ENCODE measurements around the gene SPOPL. TPM values are rescaled to one million over a fixed set of nuclear protein-coding genes. Genes with fewer than 3 reads are reported as not detected.

The SPOPL gene
- total RNA-seq, 1 experiment from 2014 or later = 13.6 TPM

DNA sequence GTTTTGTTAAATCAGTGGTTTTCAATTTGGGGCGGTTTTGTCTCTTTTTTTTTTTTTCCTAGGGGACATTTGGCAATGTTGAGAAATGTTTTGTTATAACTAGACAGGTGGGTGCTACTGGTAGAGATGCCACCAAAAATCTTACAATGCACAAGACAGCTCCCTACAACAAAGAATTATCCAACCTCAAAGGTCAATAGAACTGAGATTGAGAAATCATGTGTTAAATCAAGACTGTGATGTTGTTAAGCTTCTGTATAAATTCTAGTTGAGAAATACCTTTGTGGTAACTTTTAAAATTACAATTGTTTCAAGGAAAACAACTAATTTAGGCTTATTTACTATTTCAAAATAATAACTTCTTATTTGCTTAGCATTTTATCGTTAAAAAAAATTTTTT, 9.4 kb upstream of the SPOPL start:
- no peaks in the 10 kb centered on the region for H4K20me1 ChIP-seq (ENCODE audit: control insufficient read depth, insufficient read depth, insufficient read length)
- H3K36me3 Mint-ChIP-seq (ENCODE audit: insufficient read depth in 1 of 3, low read depth in 3 of 3) = peaks cover 0 to 5% (median 1%) of the 10 kb centered on the region in 3 experiments; a peak in 1 of 7 replicates
- no peak overlapping the region for H3T11ph ChIP-seq (ENCODE audit: low read length)
- H3K27ac ChIP-seq (ENCODE audit: insufficient read length, low read depth, low read length) = no peak overlapping the region
- no peak overlapping the region for H2AK5ac ChIP-seq (ENCODE audit: insufficient read length, low read length)
- H3K23ac ChIP-seq (ENCODE audit: insufficient read length, low read depth, low read length) = no peak overlapping the region
- no peaks in the 10 kb centered on the region for H3K9me3 ChIP-seq (ENCODE audit: control insufficient read depth, low read depth, low read length)
- H3K4me1 Mint-ChIP-seq = peaks cover 23 to 24% of the 10 kb centered on the region in 2 experiments
- no peak overlapping the region for H3K56ac ChIP-seq (ENCODE audit: insufficient read length, low read depth, low read length)
- H3K9me3 Mint-ChIP-seq = no peaks in the 10 kb centered on the region
- no peak overlapping the region for H3K9ac ChIP-seq (ENCODE audit: extremely low read depth, insufficient read length, low read length)
- H3K79me1 ChIP-seq (ENCODE audit: insufficient read depth, low read depth, low read length, poor library complexity, severe bottlenecking) = no peaks in the 10 kb centered on the region
- H3K4ac ChIP-seq (ENCODE audit: low read depth, low read length) = no peak overlapping the region
- TF ChIP-seq, protein P1, sequence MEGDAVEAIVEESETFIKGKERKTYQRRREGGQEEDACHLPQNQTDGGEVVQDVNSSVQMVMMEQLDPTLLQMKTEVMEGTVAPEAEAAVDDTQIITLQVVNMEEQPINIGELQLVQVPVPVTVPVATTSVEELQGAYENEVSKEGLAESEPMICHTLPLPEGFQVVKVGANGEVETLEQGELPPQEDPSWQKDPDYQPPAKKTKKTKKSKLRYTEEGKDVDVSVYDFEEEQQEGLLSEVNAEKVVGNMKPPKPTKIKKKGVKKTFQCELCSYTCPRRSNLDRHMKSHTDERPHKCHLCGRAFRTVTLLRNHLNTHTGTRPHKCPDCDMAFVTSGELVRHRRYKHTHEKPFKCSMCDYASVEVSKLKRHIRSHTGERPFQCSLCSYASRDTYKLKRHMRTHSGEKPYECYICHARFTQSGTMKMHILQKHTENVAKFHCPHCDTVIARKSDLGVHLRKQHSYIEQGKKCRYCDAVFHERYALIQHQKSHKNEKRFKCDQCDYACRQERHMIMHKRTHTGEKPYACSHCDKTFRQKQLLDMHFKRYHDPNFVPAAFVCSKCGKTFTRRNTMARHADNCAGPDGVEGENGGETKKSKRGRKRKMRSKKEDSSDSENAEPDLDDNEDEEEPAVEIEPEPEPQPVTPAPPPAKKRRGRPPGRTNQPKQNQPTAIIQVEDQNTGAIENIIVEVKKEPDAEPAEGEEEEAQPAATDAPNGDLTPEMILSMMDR (conservative IDR thresholded peaks at IDR 0.05) = no peak
- H3K4me1 ChIP-seq (ENCODE audit: insufficient read depth, low read length) = no peaks in the 10 kb centered on the region
- no peaks in the 10 kb centered on the region; the same call in 1 of the 2 replicates for H3K27me3 ChIP-seq (ENCODE audit: insufficient read depth, low read length)
- no peak overlapping the region for H3K18ac ChIP-seq (ENCODE audit: insufficient read length, low read depth, low read length)
- H3K23me2 ChIP-seq (ENCODE audit: insufficient read length, low read depth, low read length, poor library complexity, severe bottlenecking) = no peaks in the 10 kb centered on the region
- H3K4me2 ChIP-seq (ENCODE audit: insufficient read depth, insufficient read length, low read length) = no peak overlapping the region
- no peak overlapping the region for H2AFZ ChIP-seq (ENCODE audit: low read length)
- H2BK5ac ChIP-seq (ENCODE audit: insufficient read length, low read length) = no peak overlapping the region
- no peak overlapping the region for H2BK12ac ChIP-seq (ENCODE audit: insufficient read length, low read depth, low read length)
- H4K5ac ChIP-seq (ENCODE audit: insufficient read length, low read depth, low read length) = no peak overlapping the region
- DNase-seq = no peak
- H2BK20ac ChIP-seq (ENCODE audit: low read depth, low read length, poor library complexity, severe bottlenecking) = no peak overlapping the region
- H2BK15ac ChIP-seq (ENCODE audit: low read depth, low read length) = no peak overlapping the region
- H3K14ac ChIP-seq (ENCODE audit: insufficient read depth, low read length) = no peak overlapping the region
- no peak overlapping the region for H4K8ac ChIP-seq (replicated peaks; ENCODE audit: insufficient read length, low read depth, low read length)
- no peak overlapping the region for H3K27ac Mint-ChIP-seq
- H3K79me2 ChIP-seq (ENCODE audit: insufficient read depth, low read length) = no peaks in the 10 kb centered on the region
- H3K27me3 Mint-ChIP-seq (ENCODE audit: low read depth) = no peaks in the 10 kb centered on the region
- H2BK120ac ChIP-seq (ENCODE audit: low read depth, low read length, poor library complexity, severe bottlenecking) = no peak overlapping the region
- no peak overlapping the region for H4K91ac ChIP-seq (ENCODE audit: insufficient read length, low read depth, low read length)
- no peak overlapping the region for H3K4me3 Mint-ChIP-seq
- WGBS (ENCODE audit: extremely low coverage, insufficient read length, low lambda C conversion rate) = no CpG with 5 or more reads among the region's 2 CpGs
